ENCODE results near the gene ADARB2.

- TF ChIP-seq POLR2A (IDR thresholded peaks at IDR 0.05), result no peak
- no peak for TF ChIP-seq CTCF (IDR thresholded peaks at IDR 0.05)
These were observed 254.1 kb downstream of the ADARB2 start for GRCh38 chr10:1483246-1483645.
